Measurements from ENCODE around the gene ASCL1. TPM values are rescaled to one million over a fixed set of nuclear protein-coding genes. Genes with fewer than 3 reads are reported as not detected.

Gene ASCL1
- total and polyA plus RNA-seq, 2 of the 13 experiments (the other 11 are each of a cell fraction or from before 2014, with no cell fraction given), result not detected

GRCh38 chr12:102921240-102921639, 36.2 kb upstream of the ASCL1 start (continued):
- no peak for TF ChIP-seq SOX13 (IDR thresholded peaks at IDR 0.05)
- TF ChIP-seq SOX13 (CRISPR knock-in tag; conservative IDR thresholded peaks at IDR 0.05 in 1 of 2, IDR thresholded peaks at IDR 0.05 in 1 of 2), result peak in 1 of 2 experiments; percentile 58; a peak in 2 of 4 replicates
- no peak for TF ChIP-seq TMF1 (CRISPR knock-in tag; IDR thresholded peaks at IDR 0.05; ENCODE audit: low read depth)
- peak in 1 of 2 experiments; percentile 54; a peak in 1 of 4 replicates for TF ChIP-seq EP300 (IDR thresholded peaks at IDR 0.05; ENCODE audit: low read depth in 2 of 2, low read length in 2 of 2)
- no peak for TF ChIP-seq EP300 (CRISPR knock-in tag; IDR thresholded peaks at IDR 0.05; ENCODE audit: borderline replicate concordance)
- no peak for TF ChIP-seq ZEB1 (IDR thresholded peaks at IDR 0.05; ENCODE audit: insufficient replicate concordance, low read depth)
- TF ChIP-seq ZKSCAN5 (CRISPR knock-in tag; IDR thresholded peaks at IDR 0.05), result no peak
- no peak for TF ChIP-seq ATF2 (CRISPR knock-in tag; IDR thresholded peaks at IDR 0.05)

GRCh38 chr12:102927220-102927619, 30.3 kb upstream of the ASCL1 start:
- in situ Hi-C loops (cut with HindIII; ENCODE audit: extremely low pct_ligation_motif_present, low pct_unique_long_range_greater_than_20kb), result no loop called here
- Histone ChIP-seq H3K4me3 (replicated peaks in 1 of 3; ENCODE audit: insufficient read depth in 1 of 3, low read depth in 2 of 3, low read length in 3 of 3) (no peak overlapping the region), H3K9me3 (ENCODE audit: low read length) (no peaks in the 10 kb centered on the region), H3K4me1 (ENCODE audit: insufficient read depth, low read length) (peaks cover 22% of the 10 kb centered on the region), H2AFZ (ENCODE audit: low read length) (no peak overlapping the region), H3K36me3 (replicated peaks in 1 of 2; ENCODE audit: control insufficient read depth in 1 of 2, insufficient read depth in 2 of 2, low read length in 2 of 2) (no peaks in the 10 kb centered on the region), H3K79me2 (ENCODE audit: insufficient read depth, low read length) (no peaks in the 10 kb centered on the region), H3K4me2 (ENCODE audit: low read depth, low read length) (no peak overlapping the region), H3K27me3 (ENCODE audit: control insufficient read depth in 1 of 2, insufficient read depth in 2 of 2, low read length in 2 of 2) (no peaks in the 10 kb centered on the region), H4K20me1 (ENCODE audit: insufficient read depth, low read length) (no peaks in the 10 kb centered on the region), H3K9ac (ENCODE audit: insufficient read depth, low read depth, low read length) (no peak overlapping the region), H3K27ac (ENCODE audit: extremely low read length, insufficient read depth, low read length) (no peak overlapping the region)
- ChIA-PET CTCF (ENCODE audit: low intra/inter-chr PET ratio, low total read pairs) (no interaction called here), POLR2A (no interaction called here)
- no peak for FAIRE-seq
- no TSS peak for BruUV-seq (replicated peaks)
- TF ChIP-seq ZFX (CRISPR knock-in tag; IDR thresholded peaks at IDR 0.05; ENCODE audit: low read depth) (no peak), JUN (CRISPR knock-in tag; IDR thresholded peaks at IDR 0.05) (no peak), HNF4A (CRISPR knock-in tag; IDR thresholded peaks at IDR 0.05) (0 out of 2 replicates have a peak, but pooled peaks have one; percentile 5)
- intact Hi-C loops (cut with micrococcal nuclease; ENCODE audit: unreplicated experiment), result no loop called here
- ATAC-seq, result no peak
- no peak for DNase-seq (ENCODE audit: low spot score)

All from HepG2 (cell line).